Uterus (tissue), 2 donors: ENCODE results near the gene SNX3.

Source experiments
- POLR2A ChIP-seq, 2 donors: fragments of 450-650 bp; IDR thresholded peaks; one replicate each; pipeline ENCODE4 v1.6.1; 2016; ENCODE audit warnings: antibody characterized with exemption in 2 of 2, mild to moderate bottlenecking in 1 of 2, moderate library complexity in 1 of 2
- TF ChIP-seq, protein P1 (sequence below), 4 experiments: fragments of 200-600 bp in 2 of 4; fragments of 450-650 bp in 2 of 4; sonication (generic) in 2 of 4; IDR thresholded peaks; one replicate each; pipeline ENCODE4 v1.5.1; 2016 to 2019; ENCODE audit warnings: antibody characterized with exemption in 4 of 4, mild to moderate bottlenecking in 2 of 4, moderate library complexity in 1 of 4

DNA sequence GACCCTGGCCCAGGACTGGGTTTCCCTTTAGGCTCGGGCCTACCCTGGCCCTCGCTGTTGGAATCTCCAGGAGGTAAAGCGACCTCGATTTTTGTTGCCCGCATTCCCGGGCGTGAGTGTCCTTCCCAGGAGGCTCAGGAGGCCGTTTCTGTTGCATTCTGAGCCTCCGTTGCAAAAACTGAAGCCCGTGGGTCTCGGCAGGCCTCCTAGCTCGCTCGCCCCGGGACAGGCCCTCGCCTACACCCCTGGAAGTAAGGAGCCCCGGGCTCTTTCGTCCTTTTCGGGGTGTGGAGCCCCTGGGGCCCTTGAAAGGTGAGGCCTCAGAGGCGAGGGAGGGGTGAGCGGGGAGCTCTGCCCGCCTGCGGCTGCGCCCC, 92.8 kb downstream of the SNX3 start:
- TF ChIP-seq, protein P1, sequence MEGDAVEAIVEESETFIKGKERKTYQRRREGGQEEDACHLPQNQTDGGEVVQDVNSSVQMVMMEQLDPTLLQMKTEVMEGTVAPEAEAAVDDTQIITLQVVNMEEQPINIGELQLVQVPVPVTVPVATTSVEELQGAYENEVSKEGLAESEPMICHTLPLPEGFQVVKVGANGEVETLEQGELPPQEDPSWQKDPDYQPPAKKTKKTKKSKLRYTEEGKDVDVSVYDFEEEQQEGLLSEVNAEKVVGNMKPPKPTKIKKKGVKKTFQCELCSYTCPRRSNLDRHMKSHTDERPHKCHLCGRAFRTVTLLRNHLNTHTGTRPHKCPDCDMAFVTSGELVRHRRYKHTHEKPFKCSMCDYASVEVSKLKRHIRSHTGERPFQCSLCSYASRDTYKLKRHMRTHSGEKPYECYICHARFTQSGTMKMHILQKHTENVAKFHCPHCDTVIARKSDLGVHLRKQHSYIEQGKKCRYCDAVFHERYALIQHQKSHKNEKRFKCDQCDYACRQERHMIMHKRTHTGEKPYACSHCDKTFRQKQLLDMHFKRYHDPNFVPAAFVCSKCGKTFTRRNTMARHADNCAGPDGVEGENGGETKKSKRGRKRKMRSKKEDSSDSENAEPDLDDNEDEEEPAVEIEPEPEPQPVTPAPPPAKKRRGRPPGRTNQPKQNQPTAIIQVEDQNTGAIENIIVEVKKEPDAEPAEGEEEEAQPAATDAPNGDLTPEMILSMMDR (IDR thresholded peaks at IDR 0.05), result no peak
- TF ChIP-seq POLR2A (IDR thresholded peaks at IDR 0.05), result no peak
